GM06990 (cell line): Measurements from ENCODE around the gene SRGAP1.

Experiments used
- DNase-seq: peaks from one replicate; pipeline ENCODE4 v3.0.0-alpha.2; 2011; ENCODE audit not compliant: insufficient read length; ENCODE audit errors: extremely low read depth
- H3K27me3 ChIP-seq: replicated peaks from 2 replicates; pipeline ENCODE4 v1.6.0; 2011; ENCODE audit warnings: low read length; ENCODE audit not compliant: control insufficient read depth, insufficient read depth
- H3K36me3 ChIP-seq: 2 replicates; pipeline ENCODE4 v1.5.1; 2011; ENCODE audit warnings: low read length; ENCODE audit not compliant: control insufficient read depth, insufficient read depth
- H3K4me3 ChIP-seq: replicated peaks from 2 replicates; pipeline ENCODE4 v1.5.1; 2011; ENCODE audit warnings: low read depth, mild to moderate bottlenecking, control low read depth, low read length
- TF ChIP-seq, protein P1 (sequence below): IDR thresholded peaks from 2 replicates; pipeline ENCODE4 v1.5.1; 2011; ENCODE audit warnings: low read length, control low read depth, mild to moderate bottlenecking, inconsistent platforms; ENCODE audit not compliant: insufficient read depth, poor library complexity, severe bottlenecking

The SRGAP1 gene

DNA sequence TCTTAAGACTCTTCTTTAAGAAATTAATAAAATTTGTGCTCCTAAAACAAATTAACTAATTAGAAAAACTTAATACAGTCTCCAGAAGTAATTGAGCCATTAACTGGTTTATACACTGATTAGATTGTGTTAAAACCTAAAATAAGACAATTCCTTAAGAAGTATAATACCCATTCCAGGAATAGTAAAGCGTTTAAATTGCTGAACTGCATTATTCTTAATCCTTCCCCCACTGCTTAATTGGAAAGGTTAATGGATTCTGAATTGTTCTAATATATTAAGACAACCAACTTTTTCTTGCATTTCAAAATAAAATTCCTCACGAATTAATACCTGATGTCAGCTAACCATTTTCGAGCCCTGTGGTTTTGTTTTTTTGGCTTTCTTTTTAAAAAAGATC lies 249.2 kb downstream of the SRGAP1 start:
- no peak overlapping the region for H3K4me3 ChIP-seq
- no peak for DNase-seq
- H3K36me3 ChIP-seq, result no peaks in the 10 kb centered on the region
- TF ChIP-seq, protein P1, sequence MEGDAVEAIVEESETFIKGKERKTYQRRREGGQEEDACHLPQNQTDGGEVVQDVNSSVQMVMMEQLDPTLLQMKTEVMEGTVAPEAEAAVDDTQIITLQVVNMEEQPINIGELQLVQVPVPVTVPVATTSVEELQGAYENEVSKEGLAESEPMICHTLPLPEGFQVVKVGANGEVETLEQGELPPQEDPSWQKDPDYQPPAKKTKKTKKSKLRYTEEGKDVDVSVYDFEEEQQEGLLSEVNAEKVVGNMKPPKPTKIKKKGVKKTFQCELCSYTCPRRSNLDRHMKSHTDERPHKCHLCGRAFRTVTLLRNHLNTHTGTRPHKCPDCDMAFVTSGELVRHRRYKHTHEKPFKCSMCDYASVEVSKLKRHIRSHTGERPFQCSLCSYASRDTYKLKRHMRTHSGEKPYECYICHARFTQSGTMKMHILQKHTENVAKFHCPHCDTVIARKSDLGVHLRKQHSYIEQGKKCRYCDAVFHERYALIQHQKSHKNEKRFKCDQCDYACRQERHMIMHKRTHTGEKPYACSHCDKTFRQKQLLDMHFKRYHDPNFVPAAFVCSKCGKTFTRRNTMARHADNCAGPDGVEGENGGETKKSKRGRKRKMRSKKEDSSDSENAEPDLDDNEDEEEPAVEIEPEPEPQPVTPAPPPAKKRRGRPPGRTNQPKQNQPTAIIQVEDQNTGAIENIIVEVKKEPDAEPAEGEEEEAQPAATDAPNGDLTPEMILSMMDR, result no peak
- no peaks in the 10 kb centered on the region for H3K27me3 ChIP-seq

DNA sequence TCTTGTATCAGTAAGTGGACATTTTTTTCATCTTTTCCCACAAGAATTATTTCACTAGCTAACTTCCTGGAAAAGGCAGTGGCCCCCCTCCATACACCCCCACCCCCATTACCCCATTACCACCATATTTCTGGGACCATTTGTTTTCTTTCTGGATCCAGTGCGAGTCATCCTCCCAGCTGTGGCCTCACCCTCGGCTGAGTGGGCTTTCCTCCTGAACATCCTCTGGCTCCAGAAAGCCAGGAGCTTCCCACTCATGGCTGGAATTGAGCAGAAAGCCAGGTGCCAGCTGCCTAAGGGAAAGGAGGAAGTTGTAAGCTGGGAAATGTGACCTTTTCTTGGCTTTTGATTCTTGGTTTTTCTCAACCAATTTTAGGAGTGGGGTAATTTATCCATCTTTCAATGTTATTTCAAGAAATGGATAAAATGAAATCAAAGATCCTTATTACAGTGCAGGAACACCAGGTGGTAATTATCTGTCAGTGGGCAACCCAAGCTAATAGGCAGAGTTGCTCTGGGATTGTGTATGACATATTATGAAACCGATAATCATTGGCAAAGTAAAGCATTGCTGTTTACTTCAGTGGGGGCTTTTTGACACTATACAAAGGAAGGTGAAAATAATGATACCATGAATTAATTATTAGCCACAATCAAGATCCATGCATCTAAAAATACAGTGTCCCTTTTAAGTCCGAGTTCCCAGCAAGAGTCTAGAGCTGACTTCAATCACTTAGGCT lies 253.0 kb downstream of the SRGAP1 start:
- H3K4me3 ChIP-seq, result no peak overlapping the region
- H3K27me3 ChIP-seq, result no peaks in the 10 kb centered on the region
- H3K36me3 ChIP-seq, result no peaks in the 10 kb centered on the region
- no peak for DNase-seq
- TF ChIP-seq, protein P1, result no peak

DNA sequence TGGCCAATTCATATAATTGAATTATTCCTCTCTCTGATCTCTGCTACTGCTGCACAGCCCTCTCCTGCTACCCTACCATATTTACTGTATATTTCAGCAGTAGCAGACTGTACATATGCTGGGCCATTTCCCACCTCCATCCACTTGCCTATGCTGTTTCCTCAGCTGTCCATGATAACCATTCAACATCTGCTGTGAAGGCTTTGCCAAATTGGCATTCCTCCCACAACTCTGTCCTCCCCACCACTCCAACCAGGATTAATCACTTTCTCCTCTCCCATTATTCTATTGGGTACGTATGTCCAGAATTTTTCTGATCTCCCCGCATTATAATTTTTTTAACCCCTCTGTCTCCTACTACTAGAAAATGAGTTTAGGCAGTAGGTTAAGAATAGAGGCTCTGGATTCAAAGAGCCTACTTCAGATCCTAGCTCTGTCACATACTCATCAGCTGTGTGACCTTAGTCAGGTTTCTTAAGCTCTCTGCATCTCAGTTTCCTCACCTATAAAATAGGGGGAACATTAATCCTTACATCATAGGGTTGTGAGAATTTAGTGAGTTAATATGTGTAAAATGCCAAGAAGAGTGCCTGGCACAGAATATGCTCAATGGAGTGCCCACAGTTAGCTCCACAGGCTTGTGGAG lies 254.3 kb downstream of the SRGAP1 start:
- H3K4me3 ChIP-seq, result no peak overlapping the region
- no peaks in the 10 kb centered on the region for H3K27me3 ChIP-seq
- DNase-seq, result no peak
- TF ChIP-seq, protein P1, result no peak
- H3K36me3 ChIP-seq, result no peaks in the 10 kb centered on the region

DNA sequence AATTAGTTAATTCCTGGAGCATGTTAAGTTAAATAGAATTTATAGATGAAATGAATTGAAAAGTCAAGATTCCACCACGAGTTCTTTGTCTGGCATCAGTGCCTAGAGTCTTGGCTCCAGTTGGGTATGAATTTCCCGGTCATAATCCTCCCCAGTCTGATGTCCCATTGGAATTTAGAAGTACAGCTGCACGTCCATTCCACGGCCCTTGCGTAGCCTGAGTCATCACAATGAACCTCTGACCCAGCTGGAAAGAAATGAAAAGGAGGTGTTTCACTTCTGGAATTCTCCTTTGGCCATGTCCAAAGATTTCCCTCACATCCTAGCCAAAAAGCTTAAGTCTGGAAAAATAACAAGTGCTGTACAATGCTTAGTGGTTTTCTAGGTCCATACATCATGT lies 254.9 kb downstream of the SRGAP1 start:
- no peak overlapping the region for H3K4me3 ChIP-seq
- TF ChIP-seq, protein P1, result no peak
- H3K36me3 ChIP-seq, result no peaks in the 10 kb centered on the region
- H3K27me3 ChIP-seq, result no peaks in the 10 kb centered on the region
- DNase-seq, result no peak

DNA sequence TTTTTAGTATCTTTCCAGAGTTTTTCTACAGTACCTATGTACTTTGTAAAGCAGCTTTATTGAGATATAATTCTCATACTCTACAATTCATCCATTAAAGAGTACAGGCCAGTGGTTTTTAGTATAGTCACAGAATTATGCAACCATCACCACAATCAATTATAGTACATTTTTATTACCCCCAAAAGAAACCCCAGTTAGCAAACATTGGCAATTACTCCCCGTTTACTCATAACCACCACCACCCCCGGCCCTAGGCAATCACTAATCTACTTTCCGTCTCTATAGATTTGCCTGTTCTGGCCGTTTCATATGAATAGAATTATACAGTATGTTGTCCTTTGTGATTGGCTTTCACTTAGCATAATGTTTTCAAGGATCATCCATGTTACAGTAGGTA lies 257.8 kb downstream of the SRGAP1 start:
- no peak for DNase-seq
- Histone ChIP-seq H3K4me3 (no peak overlapping the region), H3K36me3 (no peaks in the 10 kb centered on the region), H3K27me3 (no peaks in the 10 kb centered on the region)
- TF ChIP-seq, protein P1, result no peak
